Left ventricle myocardium inferior (tissue), 1 donor: Measurements from ENCODE around the gene CACNA1F. TPM values are rescaled to one million over a fixed set of nuclear protein-coding genes. Genes with fewer than 3 reads are reported as not detected.

Source experiments
- DNase-seq: peaks from one replicate; pipeline ENCODE4 v3.0.0-alpha.2; 2020
- H3K27ac ChIP-seq: fragments of 200-600 bp; replicated peaks from 2 replicates; pipeline ENCODE4 v1.8.0; 2021
- H3K27me3 ChIP-seq: fragments of 200-600 bp; 2 replicates; pipeline ENCODE4 v1.8.0; 2021; ENCODE audit warnings: low read depth
- H3K36me3 ChIP-seq: fragments of 200-600 bp; 2 replicates; pipeline ENCODE4 v1.8.0; 2021
- H3K4me1 ChIP-seq: fragments of 200-600 bp; 2 replicates; pipeline ENCODE4 v1.8.0; 2021
- H3K4me3 ChIP-seq: fragments of 200-600 bp; 2 replicates; pipeline ENCODE4 v1.8.0; 2021; ENCODE audit warnings: mild to moderate bottlenecking, moderate library complexity
- H3K9me3 ChIP-seq: fragments of 200-600 bp; replicated peaks from 2 replicates; pipeline ENCODE4 v1.8.0; 2021
- intact Hi-C: fragments of 100-400 bp; cut with micrococcal nuclease; formaldehyde crosslinking; loops from one replicate; pipeline ENCODE4 v1.11.0; 2022
- total RNA-seq: library from RNA; stranded (reverse); fragmentation: NEBNext Ultra II Directional; extraction: Animal tissue kit (Norgen Biotek cat#: 25700); gene quantifications from one replicate; pipeline ENCODE4 v1.2.1, GENCODE V29; 2021
- TF ChIP-seq, protein P1 (sequence below): fragments of 200-600 bp; IDR thresholded peaks from 2 replicates; pipeline ENCODE4 v1.8.0; 2021; ENCODE audit warnings: antibody characterized with exemption, mild to moderate bottlenecking, borderline replicate concordance
- donor health status: DM: no; HTN: yes; CAD: no; lungs with severe emphysema.

The CACNA1F gene
- total RNA-seq, 1 donor from 2014 or later = 0.08 TPM

DNA sequence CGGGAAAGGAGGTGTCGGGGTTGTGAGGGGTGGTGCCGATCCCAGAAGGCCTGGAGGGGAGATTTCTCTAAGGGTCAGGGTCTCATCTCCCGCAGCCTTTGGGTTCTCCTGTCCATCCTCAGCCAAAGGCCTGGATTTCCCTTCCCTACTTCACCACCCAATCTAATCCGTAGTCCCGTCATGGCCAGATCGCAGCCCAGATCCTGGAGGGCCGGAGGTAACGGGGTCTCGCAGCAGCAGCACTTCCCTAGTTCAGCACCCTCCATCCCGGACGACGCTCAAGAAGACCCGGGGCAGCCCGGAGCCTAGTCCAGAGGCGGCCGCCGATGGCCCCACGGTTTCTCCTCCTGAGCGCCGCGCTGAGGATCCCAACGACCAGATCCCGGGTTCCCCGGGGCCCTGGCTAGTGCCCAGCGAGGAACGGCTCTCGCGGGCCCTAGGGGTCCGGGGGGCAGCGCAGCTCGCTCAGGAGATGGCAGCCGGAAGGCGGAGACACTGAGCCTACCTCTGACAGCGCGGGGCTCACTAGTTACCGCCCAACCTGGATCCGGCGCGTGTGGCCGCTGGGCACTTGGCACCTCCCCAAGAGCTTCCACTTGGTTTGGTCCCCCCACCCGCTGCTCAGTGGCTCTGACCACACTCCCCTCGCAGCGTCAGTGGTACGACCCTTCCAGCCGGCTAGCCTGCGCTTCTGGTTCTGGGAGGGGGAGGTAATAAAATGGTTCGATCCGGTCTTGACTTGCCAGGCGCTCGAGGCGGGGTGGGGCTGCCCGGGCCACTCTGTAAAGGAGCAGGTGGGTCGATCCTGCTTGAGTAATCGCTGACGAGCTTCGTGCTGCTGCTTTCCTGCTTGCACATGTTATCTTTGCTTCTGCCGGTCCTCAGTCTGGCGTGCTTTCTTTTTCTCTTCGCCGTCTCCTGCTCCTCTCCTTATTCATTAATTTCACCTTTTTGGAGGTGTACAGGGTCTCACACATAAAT lies 66.9 kb downstream of the CACNA1F start:
- Histone ChIP-seq H3K9me3 (no peaks in the 10 kb centered on the region), H3K4me3 (peak overlapping the region; percentile 65), H3K36me3 (no peaks in the 10 kb centered on the region), H3K4me1 (peaks cover 24% of the 10 kb centered on the region), H3K27me3 (no peaks in the 10 kb centered on the region), H3K27ac (peak overlapping the region; percentile 95)
- peak; percentile 80 for DNase-seq
- TF ChIP-seq, protein P1, sequence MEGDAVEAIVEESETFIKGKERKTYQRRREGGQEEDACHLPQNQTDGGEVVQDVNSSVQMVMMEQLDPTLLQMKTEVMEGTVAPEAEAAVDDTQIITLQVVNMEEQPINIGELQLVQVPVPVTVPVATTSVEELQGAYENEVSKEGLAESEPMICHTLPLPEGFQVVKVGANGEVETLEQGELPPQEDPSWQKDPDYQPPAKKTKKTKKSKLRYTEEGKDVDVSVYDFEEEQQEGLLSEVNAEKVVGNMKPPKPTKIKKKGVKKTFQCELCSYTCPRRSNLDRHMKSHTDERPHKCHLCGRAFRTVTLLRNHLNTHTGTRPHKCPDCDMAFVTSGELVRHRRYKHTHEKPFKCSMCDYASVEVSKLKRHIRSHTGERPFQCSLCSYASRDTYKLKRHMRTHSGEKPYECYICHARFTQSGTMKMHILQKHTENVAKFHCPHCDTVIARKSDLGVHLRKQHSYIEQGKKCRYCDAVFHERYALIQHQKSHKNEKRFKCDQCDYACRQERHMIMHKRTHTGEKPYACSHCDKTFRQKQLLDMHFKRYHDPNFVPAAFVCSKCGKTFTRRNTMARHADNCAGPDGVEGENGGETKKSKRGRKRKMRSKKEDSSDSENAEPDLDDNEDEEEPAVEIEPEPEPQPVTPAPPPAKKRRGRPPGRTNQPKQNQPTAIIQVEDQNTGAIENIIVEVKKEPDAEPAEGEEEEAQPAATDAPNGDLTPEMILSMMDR = peak; percentile 46
- intact Hi-C loops = no loop called here

DNA sequence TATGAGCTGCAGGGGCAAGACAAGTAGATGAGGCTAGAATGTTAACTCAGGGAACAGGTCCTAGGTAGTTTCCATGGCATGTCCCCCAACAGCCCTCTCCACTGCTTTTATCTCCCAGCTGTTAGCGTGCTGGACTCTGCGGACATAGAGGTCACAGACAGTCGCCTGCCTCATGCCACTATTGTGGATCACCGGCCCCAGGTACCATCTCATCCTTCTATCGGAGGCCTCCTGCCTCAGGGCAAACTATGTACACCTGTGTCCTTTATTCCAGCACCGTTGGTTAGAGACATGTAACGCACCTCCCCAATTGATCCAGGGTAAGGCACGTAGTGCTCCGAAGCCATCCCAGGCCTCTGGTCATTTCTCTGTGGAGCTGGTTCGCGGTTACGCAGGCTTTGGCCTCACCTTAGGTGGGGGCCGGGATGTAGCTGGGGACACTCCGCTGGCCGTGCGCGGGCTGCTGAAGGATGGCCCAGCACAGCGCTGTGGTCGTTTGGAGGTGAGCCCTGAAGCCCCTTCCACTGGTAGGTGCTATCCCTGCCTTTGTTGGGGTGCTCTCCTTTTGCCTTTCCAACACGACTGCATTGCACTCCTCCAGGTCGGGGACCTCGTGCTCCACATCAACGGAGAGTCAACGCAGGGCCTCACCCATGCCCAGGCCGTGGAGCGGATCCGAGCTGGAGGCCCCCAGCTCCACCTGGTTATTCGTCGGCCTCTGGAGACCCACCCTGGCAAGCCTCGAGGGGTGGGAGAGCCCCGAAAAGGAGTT lies 68.4 kb downstream of the CACNA1F start:
- Histone ChIP-seq H3K9me3 (no peaks in the 10 kb centered on the region), H3K4me1 (peaks cover 24% of the 10 kb centered on the region), H3K4me3 (peak overlapping the region; percentile 64), H3K36me3 (no peaks in the 10 kb centered on the region), H3K27ac (peak overlapping the region; percentile 95), H3K27me3 (no peaks in the 10 kb centered on the region)
- intact Hi-C loops = no loop called here
- DNase-seq = no peak
- TF ChIP-seq, protein P1 = no peak

DNA sequence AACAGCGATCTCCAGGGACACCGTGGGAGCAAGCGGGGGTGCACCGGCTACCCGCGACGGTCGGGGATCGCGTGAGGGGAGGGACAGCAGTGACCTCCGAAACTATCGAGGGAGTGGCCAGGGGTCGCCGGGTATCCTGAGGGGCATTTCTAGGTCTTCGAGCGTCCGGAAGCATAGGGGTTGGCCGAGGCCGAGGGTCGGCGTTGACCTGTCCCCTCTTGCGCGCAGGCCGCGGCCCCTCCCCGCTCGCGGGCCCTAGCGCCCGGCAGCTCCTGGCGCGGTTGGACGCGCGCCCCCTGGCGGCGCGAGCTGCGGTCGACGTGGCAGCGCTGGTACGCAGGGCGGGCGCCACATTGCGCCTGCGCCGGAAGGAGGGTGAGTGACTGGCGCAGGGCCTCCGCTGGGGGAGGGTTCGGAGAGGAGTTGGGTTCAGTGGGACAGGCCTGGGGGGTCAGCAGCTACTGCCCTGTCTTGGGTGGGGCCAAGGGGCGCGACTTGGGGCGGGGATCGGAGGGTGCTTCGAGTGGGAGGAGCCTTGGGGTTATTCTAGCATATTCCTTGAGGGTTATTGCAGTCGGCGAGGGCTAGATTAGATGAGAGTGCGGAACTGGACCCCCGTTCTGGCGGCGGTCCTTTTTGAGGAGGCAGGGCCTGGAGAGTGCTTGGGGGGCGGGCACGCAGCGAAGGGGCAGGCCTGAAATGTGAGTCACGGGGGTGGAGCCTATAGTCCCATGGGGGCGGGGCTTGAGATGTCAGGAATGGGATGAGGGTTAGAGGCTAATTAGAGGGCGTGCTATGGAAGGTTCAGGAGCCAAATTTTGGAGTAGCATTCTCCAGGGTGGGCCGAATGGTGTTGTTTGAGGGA lies 69.4 kb downstream of the CACNA1F start:
- TF ChIP-seq, protein P1 = peak; percentile 81
- Histone ChIP-seq H3K27me3 (no peaks in the 10 kb centered on the region), H3K4me1 (peaks cover 24% of the 10 kb centered on the region), H3K36me3 (no peaks in the 10 kb centered on the region), H3K27ac (peak overlapping the region; percentile 95), H3K4me3 (peak overlapping the region; percentile 64), H3K9me3 (no peaks in the 10 kb centered on the region)
- intact Hi-C loops = no loop called here
- DNase-seq = peak; percentile 88

DNA sequence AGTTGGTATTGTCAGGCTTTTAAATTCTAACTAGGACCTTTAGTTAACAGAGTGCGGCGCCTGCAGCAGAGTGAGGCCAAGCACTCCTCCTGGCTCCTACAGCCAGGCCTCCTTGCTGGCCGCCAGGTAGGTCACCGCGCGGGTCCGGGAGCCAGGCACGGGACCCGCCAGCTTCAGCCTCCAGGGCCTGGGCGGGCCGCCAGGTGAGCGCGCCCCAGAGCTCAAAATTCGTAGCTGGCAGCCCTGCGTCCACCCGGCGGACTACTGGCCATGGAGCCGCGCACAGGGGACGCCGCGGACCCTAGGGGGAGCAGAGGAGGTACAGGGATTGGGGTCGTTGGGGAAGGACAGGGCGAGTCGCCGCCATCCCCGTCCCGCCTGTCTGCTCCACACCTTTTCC lies 70.5 kb downstream of the CACNA1F start, which contains the start of gene MAGIX:
MAGIX (plus strand) TSS at position 139 of the 400 bp plus-strand sequence; CDS start at position 271, 132 bp downstream.
- H3K27me3 ChIP-seq = no peaks in the 10 kb centered on the region
- H3K27ac ChIP-seq = peak within 1 kb of the TSS; percentile 95
- H3K9me3 ChIP-seq = no peaks in the 10 kb centered on the region
- H3K36me3 ChIP-seq = no peaks in the 10 kb centered on the region
- intact Hi-C loops = no loop called here
- peaks cover 17% of the 10 kb centered on the region for H3K4me1 ChIP-seq
- DNase-seq = no peak
- peak within 1 kb of the TSS; percentile 64 for H3K4me3 ChIP-seq
- TF ChIP-seq, protein P1 = no peak

DNA sequence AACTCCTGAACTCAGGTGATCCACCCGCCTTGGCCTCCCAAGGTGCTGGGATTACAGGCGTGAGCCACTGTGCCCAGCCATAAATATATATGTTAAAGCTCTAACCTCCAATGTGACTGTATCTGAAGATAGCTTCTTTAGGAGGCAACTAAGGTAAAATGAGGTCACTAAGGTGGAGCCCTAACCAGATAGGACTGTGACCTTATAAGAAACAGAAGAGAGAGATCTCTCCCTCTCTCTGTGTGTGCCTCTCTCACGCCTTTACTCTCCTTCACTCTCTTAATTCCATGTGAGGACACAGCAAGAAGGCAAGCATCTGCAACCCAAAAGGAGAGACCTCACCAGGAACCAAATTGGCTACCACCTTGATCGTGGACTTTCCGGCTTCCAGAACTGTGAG lies 71.5 kb downstream of the CACNA1F start:
- intact Hi-C loops = no loop called here
- Histone ChIP-seq H3K27me3 (no peaks in the 10 kb centered on the region), H3K27ac (no peak overlapping the region), H3K9me3 (no peaks in the 10 kb centered on the region), H3K4me3 (no peak overlapping the region), H3K36me3 (no peaks in the 10 kb centered on the region), H3K4me1 (peaks cover 13% of the 10 kb centered on the region)
- no peak for DNase-seq
- TF ChIP-seq, protein P1 = no peak
